Ovary (tissue), 3 donors: Measurements from ENCODE around the gene ZBED4.

Experiments used
- EP300 ChIP-seq: sonication (generic); formaldehyde crosslinking; IDR thresholded peaks from one replicate; pipeline ENCODE4 v1.6.1; 2017; ENCODE audit warnings: antibody characterized with exemption
- POLR2A ChIP-seq: fragments of 450-650 bp; IDR thresholded peaks from one replicate; pipeline ENCODE4 v1.6.1; 2017; ENCODE audit warnings: antibody characterized with exemption, mild to moderate bottlenecking, moderate library complexity
- TF ChIP-seq, protein P1 (sequence below), 3 donors: fragments of 450-650 bp in 2 of 3; fragments of 200-600 bp in 1 of 3; IDR thresholded peaks; one replicate each; pipeline versions ENCODE4 v1.5.1 to v1.8.0; 2016 to 2022; ENCODE audit warnings: antibody characterized with exemption in 3 of 3, mild to moderate bottlenecking in 1 of 3
- donor health status: DM: no; HTN: no; CAD: no.

DNA sequence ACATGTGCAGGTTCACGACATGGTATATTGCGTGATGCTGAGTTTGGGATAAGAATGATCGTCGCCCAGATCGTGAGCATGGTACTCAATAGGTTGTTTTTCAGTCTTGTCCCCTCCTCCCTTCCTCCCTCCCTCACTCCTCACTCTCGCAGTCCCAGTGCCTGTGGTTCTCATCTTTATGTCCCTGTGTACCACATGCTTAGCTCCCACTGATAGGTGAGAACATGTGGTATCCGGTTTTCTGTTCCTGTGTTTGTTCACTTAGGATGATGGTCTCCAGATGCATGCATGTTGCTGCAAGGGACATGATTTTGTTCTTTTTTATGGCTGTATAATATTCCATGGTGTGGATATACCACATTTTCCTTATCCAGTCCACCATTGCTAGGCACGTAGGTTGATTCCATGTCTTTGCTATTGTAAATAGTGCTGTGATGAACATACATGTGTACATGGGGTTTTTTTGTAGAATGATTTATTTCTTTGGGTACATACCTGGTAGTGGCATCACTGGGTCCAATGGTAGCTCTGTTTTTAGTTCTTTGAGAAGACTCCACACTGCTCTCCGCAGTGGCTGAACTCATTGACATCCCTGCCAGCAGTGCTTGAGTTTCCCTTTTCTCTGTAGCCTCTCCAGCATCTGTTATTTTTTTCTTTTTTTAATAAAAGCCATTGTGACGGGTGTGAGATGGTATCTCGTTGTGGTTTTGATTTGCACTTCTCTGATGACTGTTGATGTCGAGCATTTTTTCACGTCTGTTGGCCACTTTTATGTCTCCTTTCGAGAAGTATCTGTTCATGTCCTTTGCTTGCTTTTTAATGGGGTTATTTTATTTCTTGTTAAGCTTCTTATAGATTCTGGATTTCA lies 16.4 kb downstream of the ZBED4 start:
- TF ChIP-seq, protein P1, sequence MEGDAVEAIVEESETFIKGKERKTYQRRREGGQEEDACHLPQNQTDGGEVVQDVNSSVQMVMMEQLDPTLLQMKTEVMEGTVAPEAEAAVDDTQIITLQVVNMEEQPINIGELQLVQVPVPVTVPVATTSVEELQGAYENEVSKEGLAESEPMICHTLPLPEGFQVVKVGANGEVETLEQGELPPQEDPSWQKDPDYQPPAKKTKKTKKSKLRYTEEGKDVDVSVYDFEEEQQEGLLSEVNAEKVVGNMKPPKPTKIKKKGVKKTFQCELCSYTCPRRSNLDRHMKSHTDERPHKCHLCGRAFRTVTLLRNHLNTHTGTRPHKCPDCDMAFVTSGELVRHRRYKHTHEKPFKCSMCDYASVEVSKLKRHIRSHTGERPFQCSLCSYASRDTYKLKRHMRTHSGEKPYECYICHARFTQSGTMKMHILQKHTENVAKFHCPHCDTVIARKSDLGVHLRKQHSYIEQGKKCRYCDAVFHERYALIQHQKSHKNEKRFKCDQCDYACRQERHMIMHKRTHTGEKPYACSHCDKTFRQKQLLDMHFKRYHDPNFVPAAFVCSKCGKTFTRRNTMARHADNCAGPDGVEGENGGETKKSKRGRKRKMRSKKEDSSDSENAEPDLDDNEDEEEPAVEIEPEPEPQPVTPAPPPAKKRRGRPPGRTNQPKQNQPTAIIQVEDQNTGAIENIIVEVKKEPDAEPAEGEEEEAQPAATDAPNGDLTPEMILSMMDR (IDR thresholded peaks at IDR 0.05), result no peak
- TF ChIP-seq POLR2A (no peak), EP300 (no peak)
